Measurements from ENCODE around the gene ARL5A. TPM values are rescaled to one million over a fixed set of nuclear protein-coding genes. Genes with fewer than 3 reads are reported as not detected.

The ARL5A gene
- total and polyA plus RNA-seq, 2 experiments from 2014 or later, result 12.5 to 22.7 TPM

DNA sequence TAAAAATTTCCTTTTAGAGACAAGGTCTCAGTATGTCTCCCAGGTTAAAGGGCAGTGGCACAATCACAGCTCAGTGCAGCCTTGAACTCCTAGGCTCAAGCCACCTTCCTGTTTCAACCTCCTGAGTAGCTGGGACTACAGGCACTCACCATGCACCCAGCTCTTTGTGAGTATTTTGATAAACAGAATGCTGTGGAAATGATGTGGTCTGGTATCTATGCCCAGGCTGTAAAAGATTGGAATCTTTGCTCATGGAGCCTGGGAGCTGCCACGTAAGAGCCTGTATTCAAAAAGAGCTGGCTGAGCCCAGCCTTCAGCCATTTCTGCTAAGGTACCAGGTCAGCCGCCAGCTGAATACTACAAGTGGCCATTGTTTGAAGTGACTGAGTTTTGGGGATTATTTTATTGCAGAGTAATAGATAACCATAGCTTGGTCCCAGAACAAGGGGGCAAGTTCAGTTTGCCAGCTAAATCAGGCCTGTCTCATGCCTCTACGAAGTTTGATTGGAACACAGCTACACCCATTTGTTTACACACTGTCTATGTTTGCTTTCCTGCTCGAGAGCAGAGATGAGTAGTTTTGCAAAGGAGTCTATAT lies 21.3 kb upstream of the ARL5A start:
- Histone ChIP-seq H3K27me3 (replicated peaks; ENCODE audit: insufficient read depth) (no peaks in the 10 kb centered on the region), H3K9ac (no peak overlapping the region), H2AFZ (no peak overlapping the region), H3K9me3 (ENCODE audit: low read depth) (no peaks in the 10 kb centered on the region), H3K4me1 (ENCODE audit: insufficient read depth) (no peaks in the 10 kb centered on the region), H3F3A (ENCODE audit: insufficient read depth) (no peaks in the 10 kb centered on the region), H3K27ac (no peak overlapping the region), H3K9me2 (ENCODE audit: insufficient read depth) (no peaks in the 10 kb centered on the region), H3K79me2 (ENCODE audit: insufficient read depth) (no peaks in the 10 kb centered on the region), H3K36me3 (ENCODE audit: low read depth) (no peaks in the 10 kb centered on the region), H4K20me1 (ENCODE audit: insufficient read depth) (no peaks in the 10 kb centered on the region; the same call in 1 of the 2 replicates), H3K4me3 (no peak overlapping the region), H3K4me2 (ENCODE audit: unreplicated experiment) (no peak overlapping the region)
- TF ChIP-seq EZH2 (IDR thresholded peaks at IDR 0.05; ENCODE audit: insufficient read depth, poor library complexity, severe bottlenecking) (no peak), EZH2phosphoT487 (IDR thresholded peaks at IDR 0.05; ENCODE audit: insufficient read depth, low read depth) (no peak)
- 63 to 75% methylated on average over 4 of the region's 4 CpGs for WGBS, 2 experiments (ENCODE audit: low coverage in 1 of 2, low lambda C conversion rate in 2 of 2, missing lambda C conversion rate in 2 of 2)
- in situ Hi-C loops (cut with MboI), result no loop called here
- DNase-seq, result no peak

DNA sequence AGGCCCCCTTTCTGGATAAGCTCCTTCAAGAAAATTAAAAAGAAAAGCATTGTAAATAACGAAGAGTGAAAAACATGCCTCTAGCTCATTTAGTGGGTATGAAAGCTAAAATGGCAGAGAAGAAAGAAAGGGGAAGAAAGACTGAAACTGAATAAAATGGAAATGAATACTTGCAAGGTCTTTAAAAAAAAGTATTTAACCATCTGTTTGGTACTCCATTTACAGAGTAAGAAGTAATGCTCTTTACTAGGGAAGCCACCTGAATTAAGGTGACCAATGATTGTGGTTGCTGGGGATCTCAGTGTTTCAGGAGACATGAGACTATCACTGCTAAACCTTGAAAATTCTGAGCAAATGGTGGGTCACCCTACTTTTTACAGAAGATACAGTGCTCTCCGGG lies 17.7 kb upstream of the ARL5A start:
- WGBS, 2 experiments (ENCODE audit: low coverage in 1 of 2, low lambda C conversion rate in 2 of 2, missing lambda C conversion rate in 2 of 2), result 40 to 59% methylated on average over 2 of the region's 2 CpGs
- H3K79me2 ChIP-seq (ENCODE audit: insufficient read depth), result no peaks in the 10 kb centered on the region
- TF ChIP-seq EZH2phosphoT487 (IDR thresholded peaks at IDR 0.05; ENCODE audit: insufficient read depth, low read depth) (no peak), EZH2 (IDR thresholded peaks at IDR 0.05; ENCODE audit: insufficient read depth, poor library complexity, severe bottlenecking) (no peak)

DNA sequence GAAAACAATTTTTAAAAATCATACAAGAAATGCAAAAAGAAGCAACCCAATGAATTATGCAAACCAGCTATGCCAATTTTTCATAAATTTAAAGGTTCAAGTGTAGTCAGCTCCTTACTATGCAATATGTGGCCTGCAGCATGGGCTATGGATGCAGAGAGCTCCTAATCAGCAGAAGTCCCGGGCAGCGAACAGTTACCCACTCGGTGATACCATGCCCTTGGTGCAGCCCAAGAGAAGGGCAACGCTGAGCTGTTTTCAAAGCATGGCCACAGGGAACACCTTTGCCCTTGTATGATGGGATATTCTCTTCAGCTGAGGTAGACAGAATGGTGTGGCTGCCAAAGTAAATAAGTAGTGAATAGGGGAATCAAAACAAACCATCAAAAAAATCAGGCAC lies 17.3 kb upstream of the ARL5A start:
- H3F3A ChIP-seq (ENCODE audit: insufficient read depth), result no peaks in the 10 kb centered on the region
- no peak overlapping the region for H2AFZ ChIP-seq
- H3K4me3 ChIP-seq, result no peak overlapping the region
- no peak overlapping the region for H3K27ac ChIP-seq
- no peaks in the 10 kb centered on the region for H3K9me2 ChIP-seq (ENCODE audit: insufficient read depth)
- H3K4me1 ChIP-seq (ENCODE audit: insufficient read depth), result no peaks in the 10 kb centered on the region
- no peak overlapping the region for H3K9ac ChIP-seq
- no peaks in the 10 kb centered on the region for H4K20me1 ChIP-seq (ENCODE audit: insufficient read depth)
- DNase-seq, result no peak
- WGBS, 2 experiments (ENCODE audit: low coverage in 1 of 2, low lambda C conversion rate in 2 of 2, missing lambda C conversion rate in 2 of 2), result 77 to 90% methylated on average over 4 of the region's 4 CpGs
- no peaks in the 10 kb centered on the region for H3K36me3 ChIP-seq (ENCODE audit: low read depth)
- H3K9me3 ChIP-seq (ENCODE audit: low read depth), result no peaks in the 10 kb centered on the region
- H3K79me2 ChIP-seq (ENCODE audit: insufficient read depth), result no peaks in the 10 kb centered on the region
- in situ Hi-C loops (cut with MboI), result no loop called here
- no peak overlapping the region for H3K4me2 ChIP-seq (ENCODE audit: unreplicated experiment)
- TF ChIP-seq EZH2phosphoT487 (IDR thresholded peaks at IDR 0.05; ENCODE audit: insufficient read depth, low read depth), result no peak
- no peak for TF ChIP-seq EZH2 (IDR thresholded peaks at IDR 0.05; ENCODE audit: insufficient read depth, poor library complexity, severe bottlenecking)
- no peaks in the 10 kb centered on the region; the same call in 1 of the 2 replicates for H3K27me3 ChIP-seq (replicated peaks; ENCODE audit: insufficient read depth)

More for the DNA sequence above, 17.7 kb upstream of the ARL5A start:
- Histone ChIP-seq H3K4me3 (no peak overlapping the region), H3K4me2 (ENCODE audit: unreplicated experiment) (no peak overlapping the region), H3F3A (ENCODE audit: insufficient read depth) (no peaks in the 10 kb centered on the region), H2AFZ (no peak overlapping the region), H3K9me3 (ENCODE audit: low read depth) (no peaks in the 10 kb centered on the region), H3K9me2 (ENCODE audit: insufficient read depth) (no peaks in the 10 kb centered on the region), H3K9ac (no peak overlapping the region), H3K4me1 (ENCODE audit: insufficient read depth) (no peaks in the 10 kb centered on the region), H3K27me3 (replicated peaks; ENCODE audit: insufficient read depth) (no peaks in the 10 kb centered on the region; the same call in 1 of the 2 replicates), H3K27ac (no peak overlapping the region), H4K20me1 (ENCODE audit: insufficient read depth) (no peaks in the 10 kb centered on the region), H3K36me3 (ENCODE audit: low read depth) (no peaks in the 10 kb centered on the region)
- in situ Hi-C loops (cut with MboI), result no loop called here
- no peak for DNase-seq

DNA sequence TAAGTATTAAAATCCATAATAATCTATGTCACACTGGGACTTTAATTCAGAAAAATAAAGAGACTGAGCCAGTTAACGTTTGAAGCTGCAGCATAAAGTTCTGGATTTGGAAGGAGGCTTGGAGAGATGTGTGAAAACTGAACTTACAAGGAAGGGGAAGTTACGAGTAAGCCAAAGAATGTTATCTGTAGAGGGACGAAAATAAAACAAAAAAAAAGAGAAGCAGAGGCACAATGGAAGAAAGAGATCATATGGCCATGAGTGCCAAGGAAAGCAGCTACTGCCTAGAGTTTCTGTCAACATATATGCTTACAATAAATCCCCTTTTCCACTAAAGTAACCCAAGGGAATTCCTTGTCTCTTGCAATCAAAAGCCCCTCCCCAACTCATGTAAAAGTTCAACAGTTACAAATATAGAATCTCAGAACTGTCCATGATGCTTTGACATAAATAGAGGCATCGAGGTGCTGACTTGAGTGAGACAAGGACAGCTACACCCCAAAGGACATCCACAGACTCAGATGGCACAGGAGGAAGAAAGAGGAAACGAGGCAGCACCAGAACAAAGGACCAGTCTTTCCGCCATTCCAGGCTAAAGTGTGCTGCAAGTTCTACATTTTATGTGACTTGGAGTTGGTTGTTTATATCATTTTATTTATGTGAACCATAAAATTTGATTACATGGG lies 16.1 kb upstream of the ARL5A start:
- no peaks in the 10 kb centered on the region for H3K9me2 ChIP-seq (ENCODE audit: insufficient read depth)
- no peak for DNase-seq
- no peaks in the 10 kb centered on the region for H3K79me2 ChIP-seq (ENCODE audit: insufficient read depth)
- TF ChIP-seq EZH2phosphoT487 (IDR thresholded peaks at IDR 0.05; ENCODE audit: insufficient read depth, low read depth), result no peak
- TF ChIP-seq EZH2 (IDR thresholded peaks at IDR 0.05; ENCODE audit: insufficient read depth, poor library complexity, severe bottlenecking), result no peak
- in situ Hi-C loops (cut with MboI), result no loop called here
- H3K9me3 ChIP-seq (ENCODE audit: low read depth), result no peaks in the 10 kb centered on the region
- 37 to 43% methylated on average over 6 of the region's 6 CpGs for WGBS, 2 experiments (ENCODE audit: low coverage in 1 of 2, low lambda C conversion rate in 2 of 2, missing lambda C conversion rate in 2 of 2)
- H4K20me1 ChIP-seq (ENCODE audit: insufficient read depth), result no peaks in the 10 kb centered on the region
- no peak overlapping the region for H3K4me2 ChIP-seq (ENCODE audit: unreplicated experiment)
- no peak overlapping the region for H3K9ac ChIP-seq
- no peaks in the 10 kb centered on the region for H3K36me3 ChIP-seq (ENCODE audit: low read depth)
- no peak overlapping the region for H3K4me3 ChIP-seq
- no peaks in the 10 kb centered on the region for H3K4me1 ChIP-seq (ENCODE audit: insufficient read depth)
- H3F3A ChIP-seq (ENCODE audit: insufficient read depth), result no peaks in the 10 kb centered on the region
- no peak overlapping the region for H3K27ac ChIP-seq
- H2AFZ ChIP-seq, result no peak overlapping the region
- no peaks in the 10 kb centered on the region; the same call in 1 of the 2 replicates for H3K27me3 ChIP-seq (replicated peaks; ENCODE audit: insufficient read depth)
